Measurements from ENCODE around the gene CNTN4. TPM values are rescaled to one million over a fixed set of nuclear protein-coding genes. Genes with fewer than 3 reads are reported as not detected.

CNTN4 gene
- total RNA-seq, 2 donors from 2014 or later: 48.3 to 66.5 TPM

DNA sequence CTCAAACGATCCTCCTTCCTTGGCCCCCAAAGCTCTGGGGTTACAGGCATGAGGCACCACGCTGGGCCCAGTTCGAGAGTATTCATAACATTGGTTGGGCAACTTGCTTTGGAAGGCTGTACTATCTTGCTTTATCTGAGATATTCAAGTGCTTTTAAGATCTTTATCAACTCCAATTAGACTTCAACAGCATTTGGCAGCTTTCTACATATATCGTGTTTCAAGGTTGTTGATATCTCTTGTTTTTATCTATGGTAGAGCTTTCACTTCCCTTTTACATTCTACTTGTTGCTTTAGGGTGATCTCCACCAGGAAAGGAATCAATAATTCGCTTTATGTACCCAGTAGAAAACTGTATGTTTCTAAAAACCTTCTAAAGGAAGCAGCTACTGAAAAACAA lies 616.2 kb downstream of the CNTN4 start:
- intact Hi-C loops (cut with DNase I): no loop called here
- DNase-seq (ENCODE audit: low spot score): no peak

DNA sequence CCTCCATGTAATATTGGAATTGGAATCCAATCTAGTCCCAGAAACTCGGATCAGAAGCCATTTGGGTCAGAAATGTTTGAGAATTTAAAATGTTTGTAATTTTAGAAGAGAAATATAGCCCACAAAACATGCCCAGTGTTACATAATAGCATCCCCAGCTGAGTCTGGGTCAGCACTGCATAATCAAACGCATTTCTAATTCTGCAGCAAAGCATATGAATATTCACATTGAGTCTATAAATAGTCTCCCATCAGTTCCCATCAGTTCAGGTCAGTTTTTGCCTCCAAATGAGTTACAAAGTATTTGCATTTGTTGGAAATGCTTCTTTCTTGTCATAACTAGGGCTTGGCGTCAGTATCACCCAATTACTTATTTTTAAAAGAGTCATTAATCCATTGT lies 628.4 kb downstream of the CNTN4 start:
- DNase-seq (ENCODE audit: low spot score): no peak
- intact Hi-C loops (cut with DNase I): no loop called here

DNA sequence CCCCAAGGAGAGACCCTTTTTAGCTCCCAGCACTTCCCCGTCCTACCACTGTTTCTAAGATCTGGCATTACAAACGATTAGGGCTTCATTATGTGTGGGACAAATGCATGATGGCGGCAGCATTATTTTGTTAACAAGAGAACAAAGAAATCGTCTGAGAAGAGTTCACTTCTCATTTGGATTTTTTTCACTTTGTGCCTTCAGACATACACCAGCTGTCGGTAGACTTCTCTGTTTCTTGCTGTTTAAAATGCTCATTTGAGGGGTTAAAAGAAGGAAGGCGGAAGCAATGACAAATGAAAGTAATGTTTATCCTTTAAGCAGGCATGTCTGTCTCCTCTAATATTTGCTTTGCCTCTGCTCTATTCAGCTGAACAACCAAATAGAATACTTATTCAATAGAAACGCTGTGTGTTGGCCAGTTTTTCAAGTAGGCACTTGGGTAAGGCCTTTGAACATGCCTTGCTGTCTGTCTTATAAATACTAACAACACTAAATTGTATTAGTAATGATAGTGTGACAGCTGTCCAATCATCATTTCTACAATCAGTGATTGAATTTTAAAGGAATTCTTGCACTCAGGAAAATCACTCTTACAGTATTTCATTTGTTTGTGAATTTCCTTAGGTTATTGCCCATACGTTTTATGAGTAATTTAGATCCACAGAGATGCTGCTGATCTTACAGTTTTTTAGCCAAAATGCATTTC lies 629.1 kb downstream of the CNTN4 start:
- no peak for DNase-seq (ENCODE audit: low spot score)
- intact Hi-C loops (cut with DNase I): no loop called here

DNA sequence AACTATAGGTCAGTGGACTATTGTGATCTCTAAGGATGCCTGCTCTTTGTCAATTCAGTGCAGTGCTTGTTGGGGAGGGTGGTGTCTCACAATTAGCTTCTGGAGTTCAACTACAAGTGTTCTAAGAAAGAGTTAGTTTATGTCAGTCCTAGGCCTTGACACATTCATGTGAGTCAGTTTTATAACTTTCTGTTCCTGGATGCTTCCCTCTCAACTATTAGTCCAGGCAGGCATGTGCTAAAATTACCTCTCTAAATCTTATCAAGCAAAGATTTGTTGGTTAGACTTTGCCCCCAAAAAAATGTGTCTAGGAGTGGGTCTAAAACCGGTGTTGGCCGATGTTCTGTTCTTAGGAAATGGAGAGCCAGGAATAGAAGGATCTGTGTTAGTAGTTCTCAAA lies 633.2 kb downstream of the CNTN4 start:
- intact Hi-C loops (cut with DNase I): no loop called here
- no peak for DNase-seq (ENCODE audit: low spot score)

DNA sequence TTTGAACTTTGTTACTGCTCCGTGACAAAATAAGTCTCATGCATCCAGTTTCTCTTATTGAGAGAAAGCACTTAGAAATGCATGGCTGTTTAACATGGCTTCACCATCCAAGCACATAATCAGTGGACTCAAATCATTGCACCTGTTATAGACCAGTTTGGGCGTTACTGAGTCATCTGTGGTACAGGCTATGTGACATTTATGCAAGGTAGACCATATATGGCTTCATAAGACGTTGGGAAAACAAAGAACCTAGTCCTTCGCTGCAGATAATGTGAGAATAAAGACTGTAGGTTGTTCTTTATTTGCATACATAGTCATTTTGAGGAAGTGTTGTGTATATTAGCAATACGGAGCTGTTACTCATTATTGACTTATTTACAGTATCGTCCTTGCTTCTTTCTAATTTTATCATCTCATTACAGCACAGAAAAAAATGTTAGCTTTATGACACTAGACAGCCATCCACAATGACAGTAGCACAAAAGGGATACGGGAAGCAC lies 636.8 kb downstream of the CNTN4 start:
- DNase-seq (ENCODE audit: low spot score): no peak
- intact Hi-C loops (cut with DNase I): no loop called here

DNA sequence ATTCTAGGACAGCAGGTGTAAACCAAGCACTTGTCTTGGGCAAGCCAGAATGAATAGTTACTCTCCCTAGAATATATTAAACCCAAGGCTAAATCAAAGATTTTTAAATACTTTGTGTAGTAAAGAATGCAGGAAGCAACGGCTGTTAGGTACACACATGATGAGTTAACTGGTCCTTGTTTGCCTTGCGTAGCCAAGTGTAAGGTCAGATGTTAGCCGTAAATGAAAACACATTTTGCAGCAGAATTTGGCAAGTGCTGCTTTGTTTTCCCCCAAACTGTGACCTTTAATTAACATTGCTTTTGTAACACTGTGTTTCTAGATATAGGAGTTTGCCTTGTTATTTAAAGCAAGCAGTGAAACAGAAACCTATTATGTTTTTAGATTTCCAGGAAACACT lies 642.9 kb downstream of the CNTN4 start:
- DNase-seq (ENCODE audit: low spot score): no peak
- intact Hi-C loops (cut with DNase I): no loop called here

DNA sequence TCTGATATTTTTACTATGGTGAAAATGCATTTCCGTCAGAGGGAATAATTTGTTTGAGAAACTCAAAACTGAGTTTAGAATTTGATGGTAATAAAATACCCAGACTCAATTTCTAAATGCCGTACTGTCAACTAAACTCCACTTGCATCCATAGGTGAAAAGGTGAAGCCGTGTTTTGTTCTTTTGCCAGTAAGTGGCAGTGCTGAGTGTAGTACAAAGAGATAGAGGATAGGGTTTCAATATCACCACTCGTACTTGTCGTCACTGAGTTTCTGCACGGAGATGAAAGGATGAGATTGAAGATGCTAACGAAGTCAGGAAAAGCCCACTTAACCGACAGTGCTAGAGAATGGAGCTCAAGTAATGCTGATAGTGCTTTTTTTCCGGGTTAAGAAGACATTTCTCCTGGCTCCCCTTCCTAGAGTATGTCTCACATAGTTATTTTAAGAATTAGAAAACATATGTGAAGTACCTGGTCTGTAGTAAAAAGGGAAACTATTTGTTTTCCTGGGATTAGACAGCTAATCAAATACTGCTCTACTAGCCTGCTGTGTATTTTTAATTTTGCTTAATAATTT lies 666.4 kb downstream of the CNTN4 start:
- intact Hi-C loops (cut with DNase I): no loop called here
- DNase-seq (ENCODE audit: low spot score): no peak

DNA sequence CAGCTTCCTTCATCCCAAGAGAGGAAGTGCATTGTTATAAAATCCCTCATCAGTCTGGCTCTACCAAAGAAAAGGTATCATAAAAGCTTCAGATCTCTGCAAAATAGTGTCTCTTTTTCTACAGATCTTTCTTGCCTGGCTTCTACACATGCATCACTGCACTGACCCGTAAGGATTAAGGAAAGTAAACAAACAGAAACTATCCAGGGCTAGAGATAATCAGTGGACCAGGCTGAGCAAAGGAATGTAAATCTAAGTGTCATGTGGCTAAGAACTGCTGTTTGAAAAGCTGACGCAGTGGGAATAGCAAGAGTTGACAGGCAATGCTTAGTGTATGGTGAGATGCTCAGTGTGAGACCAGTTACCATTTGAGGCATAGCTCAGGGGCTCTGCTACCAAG lies 671.8 kb downstream of the CNTN4 start:
- no peak for DNase-seq (ENCODE audit: low spot score)
- intact Hi-C loops (cut with DNase I): no loop called here

DNA sequence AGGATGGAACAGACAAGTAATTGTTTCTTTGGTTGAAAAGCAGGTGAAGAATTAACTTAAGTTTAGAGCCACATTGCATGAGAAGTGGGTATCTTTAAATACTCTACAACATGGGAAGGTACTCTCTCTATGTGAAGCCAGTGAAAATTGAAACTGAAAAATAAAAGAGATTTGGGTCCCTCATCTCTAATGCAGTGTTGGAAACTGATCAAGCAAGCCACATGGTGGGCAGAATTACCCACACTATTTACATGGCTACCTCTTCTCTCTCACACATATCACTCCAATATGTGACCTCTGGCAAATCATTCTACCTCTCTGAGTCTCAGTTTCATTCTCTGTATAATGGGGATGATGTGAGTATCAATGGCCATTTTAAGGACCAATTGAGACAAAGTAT lies 672.5 kb downstream of the CNTN4 start:
- no peak for DNase-seq (ENCODE audit: low spot score)
- intact Hi-C loops (cut with DNase I): no loop called here

DNA sequence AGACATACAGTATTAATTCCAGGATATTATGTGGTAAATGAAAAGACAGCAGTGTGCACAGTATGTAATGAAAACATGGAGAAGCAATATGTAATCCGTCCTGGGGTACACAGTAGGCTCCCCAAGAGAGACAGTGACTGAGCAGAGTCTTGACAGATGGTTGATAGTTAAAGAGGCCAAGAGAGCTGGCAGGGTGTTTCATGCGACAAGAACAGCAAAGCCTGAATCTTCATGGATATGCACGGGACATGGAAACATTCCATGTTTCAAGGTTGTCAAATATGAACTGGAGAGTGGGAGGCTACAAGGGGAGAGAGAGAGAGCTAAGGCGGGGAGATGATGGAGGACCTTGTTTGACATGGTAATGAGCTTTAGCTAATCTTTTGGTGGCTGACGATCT lies 673.1 kb downstream of the CNTN4 start:
- intact Hi-C loops (cut with DNase I): no loop called here

DNA sequence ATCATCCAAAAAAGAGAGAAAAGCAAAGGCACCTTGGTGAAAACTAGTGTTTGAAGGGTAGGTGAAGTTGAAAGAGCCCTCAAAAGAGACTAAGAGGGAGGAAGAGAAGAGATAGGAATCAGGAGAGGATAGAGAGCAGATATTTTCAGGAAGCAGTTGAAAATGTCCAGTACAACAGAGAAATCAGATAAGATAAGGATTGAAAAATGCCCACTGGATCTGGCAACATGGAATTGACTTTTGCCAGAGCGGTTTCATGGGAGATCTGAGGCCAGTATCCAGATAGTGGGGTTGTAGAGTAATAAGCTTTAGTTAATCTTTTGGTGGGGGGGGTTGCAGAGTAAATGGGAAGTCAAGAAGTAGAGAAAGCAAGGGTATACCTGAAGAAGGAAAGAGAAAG lies 674.1 kb downstream of the CNTN4 start:
- intact Hi-C loops (cut with DNase I): no loop called here
- DNase-seq (ENCODE audit: low spot score): no peak

More for the DNA sequence above, 673.1 kb downstream of the CNTN4 start:
- no peak for DNase-seq (ENCODE audit: low spot score)

DNA sequence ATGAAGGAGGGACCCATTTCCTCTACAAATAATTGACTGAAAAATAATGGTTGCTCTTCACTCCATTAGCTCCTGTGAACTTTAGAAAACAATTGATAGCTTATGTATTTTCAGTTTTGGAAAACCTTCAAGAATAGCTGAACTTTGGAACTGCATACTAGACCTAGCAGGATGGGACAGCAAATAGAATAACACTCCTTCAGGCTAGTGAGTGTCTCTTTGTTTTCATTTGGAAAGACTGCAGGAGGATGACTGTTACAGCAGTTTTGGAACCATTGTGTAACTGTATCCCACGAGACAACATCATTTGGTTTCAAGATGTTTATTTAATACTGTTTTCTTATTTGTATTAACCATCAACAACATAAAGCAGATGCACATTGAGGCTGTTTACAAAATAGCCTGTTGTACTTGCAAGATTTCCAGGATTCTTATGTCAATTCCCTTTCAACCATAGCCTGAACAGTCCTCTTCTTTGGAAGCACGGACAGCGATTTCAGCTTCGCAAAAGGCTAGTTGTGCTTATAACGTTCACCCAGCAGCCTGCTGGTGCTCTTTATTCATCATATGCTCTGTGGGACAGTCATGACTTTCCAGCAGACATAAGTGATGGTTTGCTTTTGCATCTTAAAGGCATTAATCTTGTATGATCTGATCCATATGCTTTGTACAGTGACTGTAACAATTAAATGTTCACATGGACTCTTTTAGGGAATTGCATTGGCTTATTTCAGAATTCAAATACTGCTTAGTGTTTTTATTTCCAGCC lies 676.0 kb downstream of the CNTN4 start:
- no peak for DNase-seq (ENCODE audit: low spot score)
- intact Hi-C loops (cut with DNase I): no loop called here

DNA sequence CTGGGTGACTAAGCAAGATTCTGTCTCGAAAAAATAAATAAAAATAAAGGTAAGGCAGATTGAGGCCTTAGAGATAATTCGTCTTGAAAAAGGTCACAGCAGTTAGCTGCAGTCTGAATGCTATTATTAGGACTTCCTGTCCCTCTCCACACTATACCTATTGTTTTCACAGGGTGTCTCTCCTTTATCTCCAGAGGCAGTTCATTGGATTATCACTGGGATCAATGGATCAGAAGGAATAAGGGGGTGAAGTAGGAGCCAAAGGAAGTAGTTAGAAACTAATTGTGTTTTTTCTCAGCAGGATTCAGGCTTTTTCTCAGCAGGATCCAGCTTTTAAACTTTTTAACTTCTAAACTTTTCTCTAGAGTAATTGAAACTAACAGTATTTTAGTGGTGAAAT lies 684.6 kb downstream of the CNTN4 start:
- intact Hi-C loops (cut with DNase I): no loop called here
- no peak for DNase-seq (ENCODE audit: low spot score)

DNA sequence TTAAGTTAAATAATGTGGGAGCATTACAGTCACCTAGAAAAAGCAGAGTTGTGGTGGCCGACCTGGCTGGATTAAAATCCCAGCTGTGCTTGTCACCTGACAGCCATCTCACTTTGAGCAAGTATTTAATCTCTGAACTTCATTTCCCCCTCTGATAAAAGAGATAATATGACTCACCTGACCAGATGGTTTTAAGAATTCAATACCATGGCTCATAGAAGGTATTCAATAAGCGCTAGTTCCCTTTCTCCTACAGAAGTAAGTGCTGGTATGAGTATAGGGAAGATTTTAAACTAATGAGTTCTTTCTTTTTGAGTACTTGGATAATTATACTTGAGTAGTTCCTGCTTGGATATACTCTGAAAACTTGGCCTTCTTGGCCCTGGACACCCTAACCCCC lies 686.0 kb downstream of the CNTN4 start:
- intact Hi-C loops (cut with DNase I): no loop called here
- DNase-seq (ENCODE audit: low spot score): no peak

DNA sequence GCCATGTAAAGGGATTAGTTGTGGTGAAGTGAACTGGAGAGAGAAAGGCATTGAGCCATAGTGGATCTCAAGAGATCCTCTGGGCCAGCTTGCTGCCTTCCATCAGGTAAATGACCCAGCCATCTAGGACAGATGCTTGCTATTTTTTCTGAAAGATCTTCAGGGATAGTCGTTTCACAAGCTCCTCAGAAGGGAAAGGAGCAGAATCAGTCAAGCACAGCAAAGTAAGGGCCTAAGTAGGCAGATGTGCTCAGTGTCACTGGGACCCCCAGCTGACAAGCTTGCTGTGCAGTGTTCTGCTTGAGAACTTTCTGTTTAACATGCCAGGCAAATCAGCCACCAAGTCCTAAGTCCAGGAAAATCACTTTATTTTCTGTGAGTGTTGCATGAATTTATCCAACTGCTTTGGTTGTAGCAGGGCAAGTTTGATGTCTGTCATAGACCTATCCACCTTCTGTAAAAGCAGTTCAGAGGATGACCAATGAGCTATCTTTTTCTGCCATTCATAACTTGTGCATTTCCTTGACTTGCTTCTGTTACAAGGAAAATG lies 691.7 kb downstream of the CNTN4 start:
- DNase-seq (ENCODE audit: low spot score): no peak
- intact Hi-C loops (cut with DNase I): no loop called here

DNA sequence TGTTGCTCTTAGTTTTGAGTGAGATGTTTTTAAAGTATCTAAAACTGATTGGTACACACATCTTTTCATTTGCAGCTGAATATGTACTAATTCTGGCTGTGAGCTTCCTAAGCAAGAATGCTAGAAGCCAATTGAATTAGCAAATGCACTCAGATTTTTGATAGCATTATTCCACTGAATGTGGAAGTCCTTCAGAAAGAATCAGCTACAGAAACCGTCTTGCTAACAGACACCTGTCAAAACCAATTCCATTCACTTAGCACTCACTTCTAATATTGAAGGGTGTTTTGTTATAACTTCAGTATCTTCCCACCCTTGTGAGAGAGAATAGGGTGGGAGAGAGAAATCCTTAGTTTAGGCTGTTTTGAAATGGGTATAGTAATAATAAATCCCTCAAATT lies 693.8 kb downstream of the CNTN4 start:
- intact Hi-C loops (cut with DNase I): no loop called here
- no peak for DNase-seq (ENCODE audit: low spot score)

DNA sequence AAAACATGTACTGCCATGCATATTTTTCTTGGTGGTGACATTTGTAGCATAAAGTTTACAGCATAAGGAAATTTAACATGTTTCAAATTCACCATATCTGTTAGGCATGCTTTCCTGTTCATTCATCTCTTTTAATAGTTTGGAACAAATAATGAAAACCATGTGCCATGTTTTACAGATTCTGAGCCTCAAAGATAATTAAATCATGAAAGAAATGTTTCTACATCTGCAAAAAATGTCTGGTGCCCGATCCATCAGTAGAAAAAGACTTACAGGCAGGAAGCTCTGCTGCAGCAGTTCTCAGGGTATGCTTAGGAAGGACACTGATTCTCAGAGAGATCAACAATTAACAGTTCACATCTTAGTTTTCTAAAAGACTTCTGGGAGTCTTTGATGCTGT lies 695.3 kb downstream of the CNTN4 start:
- no peak for DNase-seq (ENCODE audit: low spot score)
- intact Hi-C loops (cut with DNase I): no loop called here

DNA sequence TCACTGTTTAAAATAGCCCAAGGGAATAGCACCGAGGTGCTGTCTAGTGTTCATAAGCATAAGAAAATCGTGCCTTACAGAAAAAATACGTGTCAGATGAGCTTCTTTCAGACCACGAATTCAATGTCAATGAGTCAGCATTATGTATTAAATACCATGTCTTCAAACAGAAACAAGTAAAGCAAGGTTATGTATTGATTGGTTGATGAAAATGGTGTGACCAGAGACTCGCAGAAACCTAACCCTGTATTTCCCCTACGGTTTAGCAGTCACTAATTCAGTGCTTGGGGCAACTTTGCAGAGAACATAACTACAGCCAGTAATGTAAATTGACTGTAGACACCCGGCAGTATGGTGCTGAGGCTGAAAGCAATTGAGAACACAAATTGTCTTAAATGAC lies 703.8 kb downstream of the CNTN4 start:
- intact Hi-C loops (cut with DNase I): no loop called here

DNA sequence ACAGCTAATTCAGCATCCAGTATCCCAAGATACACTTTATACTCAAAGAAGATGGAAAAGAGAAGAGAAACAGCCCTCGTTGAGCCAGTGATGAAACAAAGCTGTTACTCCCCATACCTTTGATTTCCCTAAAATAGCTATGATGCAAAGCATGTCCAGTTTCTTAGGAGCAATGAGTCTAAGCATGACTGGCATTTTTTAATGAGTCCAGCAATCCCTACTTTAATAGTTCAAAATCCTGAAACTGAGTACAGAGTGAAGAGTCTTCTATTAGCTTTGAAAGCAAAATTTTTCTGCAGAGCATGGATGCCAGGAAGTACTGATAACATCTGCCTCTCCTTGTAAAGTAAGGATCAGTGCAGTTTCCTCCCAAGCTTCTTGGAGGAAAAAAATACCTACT lies 708.8 kb downstream of the CNTN4 start:
- no peak for DNase-seq (ENCODE audit: low spot score)
- intact Hi-C loops (cut with DNase I): no loop called here

More for the DNA sequence above, 703.8 kb downstream of the CNTN4 start:
- DNase-seq (ENCODE audit: low spot score): no peak

DNA sequence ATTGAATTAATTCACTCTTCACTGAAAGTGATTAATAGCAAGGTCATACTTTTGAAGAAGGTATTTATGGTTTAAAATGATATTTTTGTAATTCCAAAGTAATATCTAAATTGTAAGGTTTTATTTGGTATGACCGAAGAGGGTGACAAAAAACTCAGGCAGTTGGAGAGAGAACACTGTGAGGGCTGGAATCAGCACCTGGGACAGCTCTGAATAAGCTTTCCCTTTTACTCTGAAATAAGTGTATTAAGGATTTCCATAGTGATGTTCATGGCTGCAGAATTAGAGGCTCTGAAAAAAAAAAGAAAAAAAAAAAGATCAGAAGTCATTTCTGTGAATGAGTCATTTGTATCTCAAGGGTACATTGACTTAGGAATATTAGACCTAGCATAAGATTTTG lies 712.1 kb downstream of the CNTN4 start:
- no peak for DNase-seq (ENCODE audit: low spot score)
- intact Hi-C loops (cut with DNase I): loop anchor here in 1 of 2 donors (5.0 kb wide), 1 partner anchor 1697 kb away; no protein-coding TSS in a partner anchor

All from posterior vena cava (tissue), 2 donors.